B cell (primary cell): Measurements from ENCODE around the gene GLP2R. TPM values are rescaled to one million over a fixed set of nuclear protein-coding genes. Genes with fewer than 3 reads are reported as not detected.

Experiments
- ATAC-seq: fragments of 200-7000 bp; cut with Tn5 transposase; one replicate; pipeline ENCODE4 v1.10.0; 2021; ENCODE audit warnings: low read depth, mild to moderate bottlenecking, moderate number of reproducible peaks, moderate library complexity
- CTCF ChIA-PET: fragments of 350-600 bp; sonication (Branson Sonifier 250); formaldehyde crosslinking; loops from one replicate; lab custom pipeline; 2021; ENCODE audit warnings: antibody characterized with exemption, inconsistent platforms; lab: Charles Lee
- POLR2A ChIA-PET: fragments of 350-600 bp; sonication (Branson Sonifier 250); formaldehyde crosslinking; loops from one replicate; lab custom pipeline; 2021; ENCODE audit warnings: antibody characterized with exemption; lab: Charles Lee
- DNase-seq: peaks from one replicate; pipeline ENCODE4 v3.0.0; 2013
- H2AFZ ChIP-seq: 2 replicates; pipeline ENCODE4 v1.6.1; 2012; ENCODE audit warnings: mild to moderate bottlenecking, low read depth, low read length; ENCODE audit not compliant: insufficient read depth, poor library complexity, severe bottlenecking
- H3K27ac ChIP-seq, 2 donors: 1 replicate in 1 of 2; 2 replicates in 1 of 2; pipeline ENCODE4 v1.5.1; 2012 to 2013; ENCODE audit warnings: low read length in 2 of 2, mild to moderate bottlenecking in 2 of 2, moderate library complexity in 1 of 2
- H3K27me3 ChIP-seq, 4 experiments: fragments of 200-600 bp in 1 of 4; sonication (generic) in 1 of 4; replicated peaks in 1 of 4; 1 replicate in 2 of 4; 2 replicates in 2 of 4; pipeline versions ENCODE4 v1.6.1 to v1.7.0; 2013 to 2016; ENCODE audit warnings: low read length in 3 of 4, mild to moderate bottlenecking in 2 of 4, mixed read lengths in 1 of 4, moderate library complexity in 1 of 4; ENCODE audit not compliant: insufficient read depth in 4 of 4, control insufficient read depth in 3 of 4; ENCODE audit errors: control extremely low read depth in 1 of 4
- H3K36me3 ChIP-seq, 2 experiments: replicated peaks in 1 of 2; 1 replicate in 1 of 2; 2 replicates in 1 of 2; pipeline versions ENCODE4 v1.6.1 to v1.7.1; 2013; ENCODE audit warnings: low read length in 1 of 2; ENCODE audit not compliant: insufficient read depth in 2 of 2, control insufficient read depth in 1 of 2; ENCODE audit errors: control extremely low read depth in 1 of 2, extremely low read depth in 1 of 2
- H3K4me1 ChIP-seq, 2 donors: fragments of 200-600 bp in 1 of 2; sonication (generic) in 1 of 2; 1 replicate in 1 of 2; 2 replicates in 1 of 2; pipeline versions ENCODE4 v1.5.1 to v1.6.1; 2013 to 2017; ENCODE audit warnings: low read length in 2 of 2; ENCODE audit not compliant: control insufficient read depth in 2 of 2, insufficient read depth in 2 of 2
- H3K4me2 ChIP-seq: replicated peaks from 2 replicates; pipeline ENCODE3; 2012; ENCODE audit warnings: mild to moderate bottlenecking, low read depth, low read length; ENCODE audit not compliant: poor library complexity, severe bottlenecking
- H3K4me3 ChIP-seq, 5 experiments: fragments of 200-600 bp in 1 of 5; sonication (generic) in 1 of 5; 1 replicate in 3 of 5; 2 replicates in 2 of 5; pipeline versions ENCODE4 v1.5.1 to v1.7.0; 2011 to 2016; ENCODE audit warnings: low read length in 4 of 5, mild to moderate bottlenecking in 4 of 5, low read depth in 2 of 5, control low read depth in 1 of 5, moderate library complexity in 1 of 5; ENCODE audit not compliant: insufficient read depth in 1 of 5; ENCODE audit errors: control extremely low read depth in 1 of 5, extremely low read depth in 1 of 5
- H3K79me2 ChIP-seq: fragments of 200-600 bp; sonication (generic); one replicate; pipeline ENCODE4 v1.6.0; 2016; ENCODE audit warnings: low read length; ENCODE audit not compliant: control insufficient read depth, insufficient read depth
- H3K9ac ChIP-seq: fragments of 200-600 bp; sonication (generic); 2 replicates; pipeline ENCODE4 v1.6.1; 2017; ENCODE audit warnings: mild to moderate bottlenecking, low read length, moderate library complexity
- H3K9me3 ChIP-seq, 3 donors: one replicate each; pipeline versions ENCODE4 v1.6.1 to v1.7.1; 2013; ENCODE audit warnings: low read length in 2 of 3; ENCODE audit not compliant: control insufficient read depth in 2 of 3, insufficient read depth in 1 of 3; ENCODE audit errors: control extremely low read depth in 1 of 3
- H4K20me1 ChIP-seq: 2 replicates; pipeline ENCODE4 v1.6.0; 2012; ENCODE audit warnings: mild to moderate bottlenecking, low read length; ENCODE audit not compliant: insufficient read depth, control insufficient read depth, poor library complexity, severe bottlenecking
- H3K27ac Mint-ChIP-seq: one replicate; pipeline ENCODE4 v1.8.0; 2021; ENCODE audit warnings: mixed read lengths
- H3K27me3 Mint-ChIP-seq: one replicate; pipeline ENCODE4 v1.8.0; 2021; ENCODE audit warnings: mixed read lengths
- H3K4me1 Mint-ChIP-seq: one replicate; pipeline ENCODE4 v1.8.0; 2021; ENCODE audit warnings: mixed read lengths
- H3K4me3 Mint-ChIP-seq: one replicate; pipeline ENCODE4 v1.8.0; 2021; ENCODE audit warnings: mixed read lengths
- H3K9me3 Mint-ChIP-seq: one replicate; pipeline ENCODE4 v1.8.0; 2022; ENCODE audit warnings: mixed read lengths; ENCODE audit not compliant: insufficient read depth
- CTCF ChIP-seq: fragments of 200-600 bp; IDR thresholded peaks from one replicate; pipeline ENCODE4 v1.8.0; 2022; ENCODE audit warnings: antibody characterized with exemption, mild to moderate bottlenecking
- EZH2 ChIP-seq: IDR thresholded peaks from 2 replicates; pipeline ENCODE4 v1.6.1; 2012; ENCODE audit warnings: borderline replicate concordance, low read depth, mild to moderate bottlenecking, moderate library complexity, low read length; ENCODE audit not compliant: insufficient read depth, poor library complexity, severe bottlenecking
- WGBS: methylation state at CpG from one replicate; pipeline ENCODE4 v1.1.5; 2013; ENCODE audit warnings: missing lambda C conversion rate; ENCODE audit not compliant: insufficient coverage; 5-methylcytosine and 5-hydroxymethylcytosine counted together
- intact Hi-C: fragments of 100-400 bp; cut with micrococcal nuclease; formaldehyde crosslinking; loops from one replicate; pipeline ENCODE4 v1.10.0; 2022
- polyA plus RNA-seq: library from polyadenylated mRNA; depleted of rRNA; stranded (reverse); fragments of >200 nt; gene quantifications from 2 replicates; pipeline ENCODE4 v1.2.3, GENCODE V29; 2012
- total RNA-seq, 2 donors: library from RNA; stranded (reverse); fragments of 120-200 nt in 1 of 2; gene quantifications; 1 replicate in 1 of 2; 2 replicates in 1 of 2; pipeline versions ENCODE4 v1.2.3 to v1.2.4, GENCODE V29; 2013 to 2022

GLP2R gene
- total and polyA plus RNA-seq, 2 donors (not counting 1 experiment from before 2014, with no cell fraction given): not detected

DNA sequence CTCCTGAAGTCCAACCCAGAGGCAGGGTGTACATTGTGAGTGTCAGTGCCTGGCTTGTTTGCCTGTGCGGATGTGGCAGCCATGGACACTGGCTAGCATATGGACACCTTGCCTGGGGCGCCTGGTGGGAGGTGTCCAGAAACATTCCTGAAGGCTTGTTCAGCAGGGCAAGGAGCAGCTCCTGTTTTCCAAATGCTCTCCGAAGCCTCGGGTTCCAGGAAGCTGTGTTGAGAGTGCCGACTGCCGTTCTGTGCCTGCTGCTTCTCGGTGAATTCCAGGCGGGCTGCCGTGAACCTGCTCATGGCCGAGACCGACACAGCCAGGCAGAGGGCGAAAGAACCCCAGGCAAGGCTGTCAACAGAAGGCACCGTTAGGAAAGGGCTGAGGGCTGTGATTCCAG lies 23.4 kb upstream of the GLP2R start:
- ChIA-PET POLR2A (no interaction called here), CTCF (no interaction called here)
- no peak overlapping the region for H3K27ac ChIP-seq
- H3K4me1 ChIP-seq: no peaks in the 10 kb centered on the region
- H3K79me2 ChIP-seq: no peaks in the 10 kb centered on the region
- H3K36me3 ChIP-seq: no peaks in the 10 kb centered on the region
- DNase-seq (no peak), ATAC-seq (no peak)
- H3K4me3 Mint-ChIP-seq: no peak overlapping the region
- peaks cover 0 to 4% (median 0%) of the 10 kb centered on the region in 4 experiments for H3K27me3 ChIP-seq
- peaks cover 15% of the 10 kb centered on the region for H3K27me3 Mint-ChIP-seq
- H3K9me3 ChIP-seq: peaks cover 0 to 7% (median 0%) of the 10 kb centered on the region in 3 donors
- no peak overlapping the region for H3K27ac Mint-ChIP-seq
- WGBS: 76% methylated on average over 13 of the region's 13 CpGs
- H3K4me1 Mint-ChIP-seq: no peaks in the 10 kb centered on the region
- no peak overlapping the region for H2AFZ ChIP-seq
- H3K4me2 ChIP-seq: no peak overlapping the region
- intact Hi-C loops: no loop called here
- no peak overlapping the region for H3K9ac ChIP-seq
- H3K9me3 Mint-ChIP-seq: peaks cover 3% of the 10 kb centered on the region
- TF ChIP-seq CTCF (no peak), EZH2 (no peak)
- H4K20me1 ChIP-seq: no peaks in the 10 kb centered on the region
- H3K4me3 ChIP-seq: no peak overlapping the region

GRCh38 chr17:9802697-9803096 lies 23.0 kb upstream of the GLP2R start:
- H3K4me2 ChIP-seq: no peak overlapping the region
- no peak overlapping the region for H3K27ac ChIP-seq
- no peak overlapping the region for H3K4me3 ChIP-seq
- no peak overlapping the region for H3K9ac ChIP-seq
- CTCF ChIA-PET: no interaction called here
- Mint-ChIP-seq H3K9me3 (peaks cover 3% of the 10 kb centered on the region), H3K4me3 (no peak overlapping the region), H3K4me1 (no peaks in the 10 kb centered on the region), H3K27ac (no peak overlapping the region), H3K27me3 (peaks cover 14% of the 10 kb centered on the region)
- no peaks in the 10 kb centered on the region for H4K20me1 ChIP-seq
- H3K4me1 ChIP-seq: no peaks in the 10 kb centered on the region
- POLR2A ChIA-PET: no interaction called here
- H3K36me3 ChIP-seq: no peaks in the 10 kb centered on the region
- peaks cover 0 to 7% (median 0%) of the 10 kb centered on the region in 3 donors for H3K9me3 ChIP-seq
- no peaks in the 10 kb centered on the region for H3K79me2 ChIP-seq
- intact Hi-C loops: no loop called here
- H3K27me3 ChIP-seq: peaks cover 0 to 4% (median 0%) of the 10 kb centered on the region in 4 experiments
- ATAC-seq (no peak), DNase-seq (no peak)
- TF ChIP-seq EZH2 (no peak), CTCF (no peak)
- no peak overlapping the region for H2AFZ ChIP-seq
- WGBS: 58% methylated on average over 4 of the region's 4 CpGs
